HG03342 (cell line): Measurements from ENCODE around the gene PSMD1.

ENCODE experiments used
- ATAC-seq: cut with Tn5 transposase; IDR thresholded peaks from one replicate; pipeline ENCODE4 v1.9.1; 2021; ENCODE audit warnings: mild to moderate bottlenecking, moderate library complexity; ENCODE audit not compliant: unreplicated experiment

Gene PSMD1

DNA sequence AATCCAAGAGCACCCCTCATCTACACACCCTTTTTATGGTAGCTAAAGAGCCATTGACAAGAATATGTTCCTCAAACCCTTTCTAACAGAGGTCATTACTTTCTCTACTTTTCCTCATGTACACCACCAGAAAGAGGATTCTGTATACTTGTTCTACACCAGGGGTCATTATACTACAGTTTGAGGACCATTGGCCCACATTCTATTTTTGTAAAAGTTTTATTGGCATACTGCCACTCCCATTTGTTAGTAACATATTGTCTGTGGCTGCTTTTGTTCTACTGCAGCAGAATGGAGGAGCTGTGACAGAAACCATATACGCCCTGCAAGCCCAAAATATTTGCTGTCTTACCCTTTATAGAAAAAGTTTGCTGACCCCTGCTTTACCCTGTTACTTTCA is 53.9 kb downstream of the PSMD1 start:
- ATAC-seq: no peak

GRCh38 chr2:231111987-231112386 is 55.3 kb downstream of the PSMD1 start:
- no peak for ATAC-seq

DNA sequence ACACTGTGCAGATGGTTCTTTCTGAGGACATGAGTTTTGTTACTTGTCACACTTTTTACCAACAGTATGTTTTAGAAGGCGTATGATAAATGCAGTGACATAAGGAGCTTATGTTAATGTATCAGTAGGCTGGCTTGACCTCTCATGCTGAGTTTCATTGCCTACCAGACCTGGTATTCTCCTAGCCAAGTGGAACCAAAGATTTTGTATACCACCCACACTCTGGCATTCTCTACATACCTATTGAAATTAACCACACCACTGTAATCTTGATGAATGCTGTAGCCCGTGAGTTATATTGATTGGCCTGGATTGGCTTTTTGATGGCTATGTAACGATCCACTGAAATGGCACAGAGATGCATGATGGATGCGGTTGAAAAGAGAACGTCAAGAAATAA is 56.8 kb downstream of the PSMD1 start:
- no peak for ATAC-seq

- no peak for ATAC-seq
These were observed 59.0 kb downstream of the PSMD1 start for GRCh38 chr2:231115651-231116050.

DNA sequence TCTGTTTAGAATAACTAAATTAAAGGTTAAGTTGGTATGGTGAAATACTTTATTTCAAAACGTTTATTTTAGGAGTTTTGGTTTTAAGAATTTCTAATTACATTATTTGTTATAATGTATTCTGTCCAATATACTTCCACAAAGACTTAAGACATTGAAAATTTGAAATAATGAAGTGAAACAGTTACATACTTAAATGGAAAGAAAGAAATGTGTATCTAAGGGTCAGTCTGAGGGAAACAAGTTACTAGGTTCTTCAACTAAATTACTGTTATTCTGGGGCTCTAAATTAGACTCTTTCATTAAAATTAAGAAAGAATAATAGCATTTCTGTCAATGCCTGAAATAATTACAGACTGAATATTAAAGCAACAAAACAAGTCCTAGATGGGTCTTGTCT is 60.5 kb downstream of the PSMD1 start:
- no peak for ATAC-seq

GRCh38 chr2:231117922-231118613 is 61.4 kb downstream of the PSMD1 start:
- ATAC-seq: no peak

- no peak for ATAC-seq
These were observed 61.9 kb downstream of the PSMD1 start for GRCh38 chr2:231118614-231118942.

- ATAC-seq: no peak
These were observed 66.8 kb downstream of the PSMD1 start for GRCh38 chr2:231123362-231123898.

- ATAC-seq: no peak
These were observed 68.3 kb downstream of the PSMD1 start, which contains the start of gene HTR2B for GRCh38 chr2:231124838-231125568. HTR2B (minus strand) TSS chr2:231125042; CDS start chr2:231123764, 1,278 bp downstream.

DNA sequence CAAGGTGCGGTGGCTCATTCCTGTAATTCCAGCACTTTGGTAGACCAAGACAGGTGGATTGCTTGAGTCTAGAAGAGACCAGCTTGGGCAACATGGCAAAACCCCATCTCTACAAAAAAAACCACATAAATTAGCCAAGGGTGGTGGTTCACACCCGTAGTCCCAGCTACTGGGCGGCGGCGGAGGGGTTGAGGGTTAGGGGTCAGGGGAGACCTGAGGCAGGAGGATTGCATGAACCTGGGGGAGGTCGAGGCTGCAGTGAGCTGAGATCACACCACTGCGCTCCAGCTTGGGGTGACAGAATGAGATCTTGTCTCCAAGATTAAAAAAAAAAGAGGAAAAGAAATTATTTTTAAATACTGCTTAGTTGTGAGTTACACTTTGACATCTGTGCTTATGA is 69.5 kb downstream of the PSMD1 start:
- ATAC-seq: no peak

DNA sequence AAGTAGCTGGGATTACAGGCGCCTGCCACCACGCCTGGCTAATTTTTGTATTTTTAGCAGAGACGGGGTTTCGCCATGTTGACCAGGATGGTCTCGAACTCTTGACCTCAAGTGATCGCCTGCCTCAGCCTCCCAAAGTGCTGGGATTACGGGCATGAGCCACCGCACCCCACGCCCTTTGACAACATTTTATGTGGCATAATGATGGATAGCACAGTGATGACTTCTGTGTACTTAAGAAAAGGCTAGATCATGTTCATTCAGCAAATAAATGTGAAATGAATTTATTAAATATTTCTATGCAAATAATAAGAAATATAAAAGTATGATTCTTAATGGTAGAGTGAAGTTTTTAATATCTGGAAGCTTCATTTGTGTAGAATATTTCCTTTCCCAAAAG is 70.8 kb downstream of the PSMD1 start:
- ATAC-seq: no peak

GRCh38 chr2:231127936-231128335 is 71.3 kb downstream of the PSMD1 start:
- no peak for ATAC-seq

DNA sequence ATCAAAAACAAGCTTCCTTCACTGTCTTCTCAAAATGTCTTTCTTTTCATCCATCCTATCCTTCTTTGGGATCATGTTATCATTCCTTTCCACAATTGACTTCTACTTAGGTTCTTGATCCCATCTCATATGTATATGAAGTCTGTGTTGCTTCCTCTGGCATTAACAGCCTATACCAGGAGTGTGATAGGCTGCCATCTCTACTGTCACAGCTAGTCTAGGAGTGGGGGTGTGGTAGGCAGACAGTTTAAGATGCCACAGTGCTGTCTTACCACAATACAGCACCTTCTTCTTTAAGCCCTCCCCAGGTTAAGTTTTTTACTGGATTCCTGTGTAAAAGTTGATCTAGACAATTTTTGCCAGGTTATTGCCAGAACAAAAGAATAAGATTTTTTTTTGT is 71.9 kb downstream of the PSMD1 start:
- no peak for ATAC-seq

DNA sequence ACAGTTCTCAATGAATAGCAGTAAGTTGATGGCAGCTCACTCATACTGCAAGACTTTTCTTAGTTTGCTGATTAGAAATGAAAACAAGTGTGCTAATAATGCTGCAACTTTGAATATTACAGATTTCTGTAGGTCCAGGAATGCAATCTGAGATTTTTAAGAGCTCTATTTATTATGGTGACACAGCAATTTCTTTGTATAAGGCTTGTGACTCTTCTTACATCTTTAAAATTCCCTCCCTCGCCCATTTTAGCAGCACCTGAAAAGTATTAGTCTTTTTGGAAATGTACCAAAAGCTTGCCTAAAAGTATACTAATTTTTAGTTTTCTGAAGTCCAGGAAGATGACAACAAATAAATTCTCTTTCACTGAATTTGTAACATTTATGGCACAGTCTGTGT is 72.5 kb downstream of the PSMD1 start:
- ATAC-seq: no peak

- ATAC-seq: no peak
These were observed 73.8 kb downstream of the PSMD1 start for GRCh38 chr2:231130336-231131056.

DNA sequence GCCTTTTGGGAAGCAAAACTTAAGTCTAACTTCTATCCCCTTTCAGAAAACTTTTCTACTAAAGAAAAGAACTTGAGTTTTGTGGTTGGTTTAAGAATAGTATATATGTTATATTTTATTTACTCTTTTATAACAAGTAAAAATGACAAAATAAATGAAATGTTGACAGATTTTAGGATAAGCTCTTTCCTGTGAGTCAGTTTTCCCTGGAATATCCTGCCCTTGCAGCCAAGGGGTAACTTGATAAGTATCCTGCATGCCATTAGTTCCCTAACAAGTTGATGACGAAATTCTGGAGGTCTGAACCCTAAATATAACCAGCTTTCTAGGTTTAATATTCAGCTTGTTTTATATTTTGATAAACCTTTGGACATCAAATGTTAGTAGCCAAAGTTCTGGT is 75.5 kb downstream of the PSMD1 start:
- no peak for ATAC-seq

DNA sequence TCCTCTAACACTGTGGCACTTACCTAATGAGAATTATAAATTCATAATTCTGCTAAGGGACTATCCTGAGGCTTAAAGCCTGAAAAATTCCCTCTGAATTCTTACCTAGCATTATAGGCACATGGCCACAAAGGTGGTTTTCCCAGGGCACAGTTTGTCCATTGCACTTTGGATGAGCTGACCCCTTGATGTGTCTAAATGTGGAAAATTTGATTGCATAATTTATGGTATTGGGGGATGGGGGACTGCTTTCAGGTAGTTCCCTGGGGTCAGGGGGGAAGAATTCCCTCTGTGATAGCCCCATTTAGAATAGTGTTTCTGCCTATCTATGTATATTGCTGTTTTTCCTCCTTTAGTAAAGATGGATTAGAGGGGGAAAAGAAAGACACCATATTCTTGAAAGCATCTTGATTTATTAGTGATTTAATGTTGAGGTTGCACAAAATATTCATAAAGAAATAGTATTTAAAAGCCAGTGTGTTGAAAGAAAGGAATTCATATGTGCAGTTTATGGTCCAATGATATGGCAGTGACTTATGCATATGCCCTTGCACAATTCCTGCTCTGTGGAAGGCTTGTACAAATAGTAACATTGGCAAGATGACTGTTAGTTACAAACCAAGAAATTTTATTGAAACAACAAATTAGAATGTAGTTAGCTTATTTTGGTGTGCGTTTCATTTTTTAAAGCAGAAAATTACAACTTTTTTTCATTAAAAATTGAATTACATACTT is 76.9 kb downstream of the PSMD1 start:
- no peak for ATAC-seq

DNA sequence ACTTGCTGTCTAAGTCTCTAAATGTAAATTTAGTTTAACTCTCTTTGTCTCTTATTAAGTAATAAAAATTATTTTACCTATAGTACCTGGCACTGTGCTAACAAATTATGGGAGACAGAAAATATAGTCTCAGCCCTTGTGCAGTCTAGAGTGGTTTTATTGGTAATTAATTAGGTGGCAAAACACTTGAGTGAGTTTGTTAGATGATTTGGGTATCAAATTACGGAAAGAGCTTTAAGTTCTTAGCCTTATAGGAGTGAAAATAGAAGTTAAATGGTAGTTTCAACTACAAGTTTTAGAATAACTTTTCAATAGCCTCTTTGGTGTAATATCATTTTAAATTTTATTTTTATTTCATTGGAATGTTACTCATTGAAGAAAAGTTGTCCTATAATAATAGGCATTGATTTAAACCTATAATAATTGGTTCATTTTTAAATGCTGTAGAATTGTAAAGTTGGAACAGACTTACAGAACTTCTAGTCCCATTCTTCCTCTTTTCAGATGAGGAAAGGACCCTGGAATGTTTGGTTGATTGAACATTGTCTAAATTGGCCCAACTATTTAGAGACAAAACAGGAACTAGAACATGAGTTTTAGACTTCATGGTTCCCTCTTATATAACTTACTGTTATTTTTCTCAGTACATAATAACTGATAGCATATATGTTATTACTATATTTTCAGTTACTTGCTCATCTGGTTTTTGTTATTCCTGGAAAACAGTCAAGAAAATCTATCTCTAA is 78.4 kb downstream of the PSMD1 start:
- no peak for ATAC-seq

DNA sequence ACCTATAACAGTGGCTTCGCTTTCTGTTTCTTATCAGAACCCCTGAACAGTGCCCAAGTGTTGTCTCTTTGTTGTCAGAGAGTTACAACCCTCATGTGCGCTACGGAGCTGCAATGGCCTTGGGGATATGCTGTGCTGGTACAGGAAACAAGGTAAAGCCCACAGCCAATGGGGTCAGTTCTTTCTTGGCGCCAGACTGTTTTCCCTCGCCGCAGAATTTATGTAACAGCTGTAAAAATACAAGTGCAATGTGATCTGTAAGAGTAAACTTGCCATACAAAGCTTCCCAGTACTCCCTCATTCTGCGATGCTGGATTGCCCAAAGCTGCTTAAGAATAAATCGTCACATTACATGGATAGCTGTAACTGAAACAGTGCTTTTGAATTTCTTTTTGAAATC is 82.0 kb downstream of the PSMD1 start:
- ATAC-seq: no peak

GRCh38 chr2:231139796-231140195 is 83.1 kb downstream of the PSMD1 start:
- no peak for ATAC-seq
